ENCODE measurements around the gene NTM.
A peak's percentile ranks its signal among the peaks of the same experiment; 100 is the strongest.

NTM gene

DNA sequence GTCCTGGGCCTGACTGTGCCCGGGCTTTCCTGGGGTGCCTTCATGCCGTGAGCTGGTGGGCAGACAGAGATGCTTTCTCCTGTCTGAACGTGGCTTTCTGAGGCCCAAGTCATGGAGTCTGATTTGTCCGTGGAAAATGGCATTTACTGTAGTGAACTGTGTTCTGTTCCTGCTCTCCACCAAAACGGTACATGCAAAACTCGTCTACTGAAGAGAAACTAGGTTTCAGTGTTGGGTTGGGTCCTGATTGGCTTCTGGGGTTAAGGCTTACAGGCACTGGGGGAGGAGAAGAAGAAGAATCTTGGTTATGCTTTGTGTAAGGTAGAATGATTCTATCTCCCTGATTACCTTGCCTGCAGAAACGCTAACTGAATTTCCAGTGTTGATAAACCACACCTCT, 541.7 kb downstream of the NTM start:
- no peak for DNase-seq (ENCODE audit: low read depth)
- TF ChIP-seq, protein P1, sequence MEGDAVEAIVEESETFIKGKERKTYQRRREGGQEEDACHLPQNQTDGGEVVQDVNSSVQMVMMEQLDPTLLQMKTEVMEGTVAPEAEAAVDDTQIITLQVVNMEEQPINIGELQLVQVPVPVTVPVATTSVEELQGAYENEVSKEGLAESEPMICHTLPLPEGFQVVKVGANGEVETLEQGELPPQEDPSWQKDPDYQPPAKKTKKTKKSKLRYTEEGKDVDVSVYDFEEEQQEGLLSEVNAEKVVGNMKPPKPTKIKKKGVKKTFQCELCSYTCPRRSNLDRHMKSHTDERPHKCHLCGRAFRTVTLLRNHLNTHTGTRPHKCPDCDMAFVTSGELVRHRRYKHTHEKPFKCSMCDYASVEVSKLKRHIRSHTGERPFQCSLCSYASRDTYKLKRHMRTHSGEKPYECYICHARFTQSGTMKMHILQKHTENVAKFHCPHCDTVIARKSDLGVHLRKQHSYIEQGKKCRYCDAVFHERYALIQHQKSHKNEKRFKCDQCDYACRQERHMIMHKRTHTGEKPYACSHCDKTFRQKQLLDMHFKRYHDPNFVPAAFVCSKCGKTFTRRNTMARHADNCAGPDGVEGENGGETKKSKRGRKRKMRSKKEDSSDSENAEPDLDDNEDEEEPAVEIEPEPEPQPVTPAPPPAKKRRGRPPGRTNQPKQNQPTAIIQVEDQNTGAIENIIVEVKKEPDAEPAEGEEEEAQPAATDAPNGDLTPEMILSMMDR (IDR thresholded peaks at IDR 0.05; ENCODE audit: low read depth, low read length, missing control alignments): no peak
- no peak overlapping the region for H3K4me3 ChIP-seq (ENCODE audit: low read depth, low read length)

DNA sequence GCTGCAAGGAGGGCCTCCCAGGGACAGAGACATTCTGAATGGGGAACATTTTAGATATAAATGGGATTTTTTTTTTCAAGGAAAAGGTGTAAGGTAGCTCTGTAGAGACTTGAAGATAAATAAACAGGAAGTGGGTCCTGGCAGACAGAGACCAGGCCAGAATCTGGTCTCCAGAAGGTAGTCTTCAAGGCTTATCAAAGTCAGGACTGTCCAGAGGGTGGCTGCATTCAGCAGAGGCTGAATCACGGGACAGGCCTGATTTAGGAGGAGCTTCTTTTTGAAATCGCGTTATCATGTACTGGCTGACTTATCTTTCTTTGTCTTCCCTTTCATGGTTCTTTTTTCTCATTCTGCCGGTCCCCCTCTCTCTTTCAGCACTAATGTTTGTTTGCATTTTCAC, 542.9 kb downstream of the NTM start:
- no peak for DNase-seq (ENCODE audit: low read depth)
- TF ChIP-seq, protein P1 (IDR thresholded peaks at IDR 0.05; ENCODE audit: low read depth, low read length, missing control alignments): no peak
- H3K4me3 ChIP-seq (ENCODE audit: low read depth, low read length): no peak overlapping the region

DNA sequence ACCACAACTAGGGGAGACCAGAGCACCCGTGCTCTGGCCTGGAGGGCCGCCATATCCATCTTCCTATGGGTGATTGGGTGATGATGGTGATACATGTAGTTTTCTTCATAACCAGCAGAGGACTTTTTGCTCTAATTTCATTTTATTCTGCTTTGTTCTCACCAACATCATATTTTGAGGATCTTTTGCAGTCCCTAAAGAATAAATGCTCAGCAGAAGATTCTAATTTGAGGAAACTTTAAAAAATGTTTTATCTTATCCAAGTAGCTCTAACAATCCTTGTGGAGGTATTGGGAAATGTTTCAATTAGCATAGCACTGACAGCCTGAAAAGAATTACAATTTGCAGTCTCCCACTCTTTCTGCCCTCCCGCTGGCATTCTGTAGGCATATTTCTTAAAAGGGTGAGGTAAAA, 544.0 kb downstream of the NTM start:
- H3K4me3 ChIP-seq (ENCODE audit: low read depth, low read length): no peak overlapping the region
- TF ChIP-seq, protein P1 (IDR thresholded peaks at IDR 0.05; ENCODE audit: low read depth, low read length, missing control alignments): peak; percentile 36
- no peak for DNase-seq (ENCODE audit: low read depth)

DNA sequence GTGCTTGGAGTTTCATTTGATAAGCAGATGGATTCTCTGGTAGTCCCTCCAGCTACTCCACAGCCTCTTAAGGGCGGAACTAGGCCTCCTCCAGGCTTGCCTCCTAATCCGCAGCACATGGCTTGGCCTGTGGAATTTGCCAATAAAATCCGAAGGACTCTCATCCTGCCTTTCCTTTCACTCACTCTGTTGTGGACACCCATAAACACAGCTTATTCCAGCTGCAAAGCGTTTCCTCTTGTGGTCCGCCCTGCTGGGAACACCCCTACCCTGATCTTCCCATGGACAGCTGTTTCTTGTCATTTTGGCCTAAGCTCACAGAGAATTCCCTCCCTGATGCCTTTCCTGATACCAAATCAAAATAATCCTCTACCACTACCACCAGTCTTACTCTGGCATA, 546.2 kb downstream of the NTM start:
- TF ChIP-seq, protein P1 (IDR thresholded peaks at IDR 0.05; ENCODE audit: low read depth, low read length, missing control alignments): no peak
- H3K4me3 ChIP-seq (ENCODE audit: low read depth, low read length): no peak overlapping the region
- DNase-seq (ENCODE audit: low read depth): no peak

DNA sequence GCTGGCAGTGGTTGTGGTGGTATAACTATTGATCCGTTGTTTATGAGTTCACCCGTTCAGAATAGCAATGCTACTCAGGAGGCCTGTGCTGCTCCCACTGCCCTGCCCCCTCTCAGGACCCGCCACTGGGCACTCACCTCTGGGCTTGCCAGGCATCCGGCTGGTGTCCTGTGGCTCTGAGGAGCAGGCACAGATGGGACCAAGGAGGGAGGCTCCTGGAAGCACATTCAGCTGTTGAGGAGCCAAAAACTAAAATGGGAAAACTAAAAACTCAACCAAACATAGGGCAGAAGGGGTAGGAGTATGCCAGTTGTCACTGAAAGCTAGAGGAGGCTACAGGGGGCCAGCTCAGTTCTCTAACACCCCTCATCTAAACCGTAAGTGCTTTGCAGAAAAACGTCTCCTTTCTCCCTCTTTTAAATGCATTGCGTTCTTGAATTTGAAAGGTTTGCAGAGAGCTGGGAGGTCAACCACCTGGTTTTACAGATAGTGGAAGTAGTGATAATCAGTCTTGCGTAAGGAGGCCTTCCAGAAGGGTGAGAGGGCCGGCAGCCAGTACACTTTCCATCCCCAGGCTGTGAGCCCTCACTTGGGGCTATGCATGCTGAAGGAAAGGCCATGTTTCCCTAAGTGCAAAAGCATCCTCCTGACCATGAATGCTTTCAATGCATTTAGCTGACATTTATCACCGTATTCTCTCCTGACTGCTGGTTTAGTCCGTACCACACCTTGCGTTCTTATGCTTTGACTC, 547.4 kb downstream of the NTM start:
- TF ChIP-seq, protein P1 (IDR thresholded peaks at IDR 0.05; ENCODE audit: low read depth, low read length, missing control alignments): no peak
- no peak for DNase-seq (ENCODE audit: low read depth)
- H3K4me3 ChIP-seq (ENCODE audit: low read depth, low read length): no peak overlapping the region

DNA sequence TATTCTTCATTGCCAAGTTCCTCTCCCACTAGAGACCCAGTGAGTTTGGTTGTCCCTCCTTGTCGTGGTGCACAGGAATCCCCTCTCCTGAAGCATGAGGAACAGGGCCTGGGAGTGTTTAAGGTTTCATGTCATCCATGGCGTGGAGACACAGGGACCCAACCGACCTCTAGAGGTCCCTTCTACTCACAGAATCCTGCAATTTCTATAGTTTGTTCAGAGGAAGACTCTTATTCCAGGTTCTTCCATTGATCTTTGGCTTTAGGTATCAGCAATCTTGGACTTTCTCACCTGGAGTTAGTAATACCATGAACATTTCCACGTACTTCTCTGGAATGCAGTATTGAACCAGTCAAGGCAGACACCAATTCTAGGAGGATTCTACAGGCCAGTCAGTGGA, 548.2 kb downstream of the NTM start:
- TF ChIP-seq, protein P1 (IDR thresholded peaks at IDR 0.05; ENCODE audit: low read depth, low read length, missing control alignments): no peak

DNA sequence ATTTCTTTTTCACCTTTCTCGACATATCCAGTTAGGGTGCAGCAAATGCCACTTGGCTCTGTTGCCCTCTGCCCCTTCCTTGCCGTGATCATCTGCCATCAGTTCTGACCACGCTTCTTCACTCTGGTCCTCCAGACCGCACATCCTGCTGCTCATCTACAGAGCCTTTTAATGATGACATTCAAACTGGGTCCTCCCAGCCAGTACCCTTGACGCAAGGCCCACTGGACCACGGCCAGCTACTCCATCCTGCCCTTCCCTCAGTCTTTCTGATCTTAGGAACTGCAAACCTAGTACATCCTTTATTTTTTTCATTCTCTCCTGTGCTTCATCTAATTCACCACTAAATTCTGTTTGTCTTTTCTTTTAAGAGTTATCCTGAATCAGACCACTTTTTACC, 551.8 kb downstream of the NTM start:
- TF ChIP-seq, protein P1 (IDR thresholded peaks at IDR 0.05; ENCODE audit: low read depth, low read length, missing control alignments): no peak
- no peak for DNase-seq (ENCODE audit: low read depth)
- H3K4me3 ChIP-seq (ENCODE audit: low read depth, low read length): no peak overlapping the region

More for the DNA sequence above, 548.2 kb downstream of the NTM start:
- DNase-seq (ENCODE audit: low read depth): no peak
- H3K4me3 ChIP-seq (ENCODE audit: low read depth, low read length): no peak overlapping the region

Data from GM12864 (cell line).